Measurements from ENCODE around the gene PRC1. TPM values are rescaled to one million over a fixed set of nuclear protein-coding genes. Genes with fewer than 3 reads are reported as not detected.

Gene PRC1
- total RNA-seq, 1 donor from 2014 or later = 3.8 TPM

Other genes starting within 250 kb of the PRC1 start
- 99.8 TPM for gene FURIN, start 125.9 kb downstream of the PRC1 start, total RNA-seq
- 68.4 TPM for gene FES, start 110.0 kb downstream of the PRC1 start, total RNA-seq
- 104 TPM for gene MAN2A2, start 91.2 kb downstream of the PRC1 start, total RNA-seq
- gene HDDC3, start 62.0 kb downstream of the PRC1 start, total RNA-seq = 17.1 TPM
- 52.9 TPM for gene UNC45A, start 59.2 kb downstream of the PRC1 start, total RNA-seq
- 8.3 TPM for gene RCCD1, start 39.7 kb downstream of the PRC1 start, total RNA-seq
- gene VPS33B, start 28.1 kb upstream of the PRC1 start, total RNA-seq = 13.4 TPM
- gene SV2B, start 105.7 kb upstream of the PRC1 start, total RNA-seq = 8.1 TPM